ENCODE data around the gene CD79A. TPM values are rescaled to one million over a fixed set of nuclear protein-coding genes. Genes with fewer than 3 reads are reported as not detected.

The CD79A gene
- total RNA-seq, 1 experiment from 2014 or later: 0.69 TPM

GRCh38 chr19:41908724-41909464 lies 31.8 kb downstream of the CD79A start:
- no peaks in the 10 kb centered on the region for H3K79me2 ChIP-seq (ENCODE audit: insufficient read depth, low read length)
- H4K20me1 ChIP-seq (ENCODE audit: insufficient read depth): no peaks in the 10 kb centered on the region
- TF ChIP-seq EGR1 (IDR thresholded peaks at IDR 0.05; ENCODE audit: low read depth): no peak
- no peak for TF ChIP-seq EZH2phosphoT487 (IDR thresholded peaks at IDR 0.05; ENCODE audit: borderline replicate concordance)
- DNase-seq (ENCODE audit: low read depth, low spot score): no peak
- no peak for ATAC-seq
- peaks cover 0 to 5% of the 10 kb centered on the region in 2 experiments; a peak in 1 of 4 replicates for H3K4me1 ChIP-seq (ENCODE audit: control insufficient read depth in 1 of 2, insufficient read depth in 2 of 2, low read length in 2 of 2)
- ChIA-PET RAD21 (ENCODE audit: low non-redundant PET in 1 of 2, low total read pairs in 2 of 2, uncharacterized antibody in 2 of 2, unreplicated experiment in 2 of 2) (no interaction called here), POLR2A (no interaction called here), CTCF (no interaction called here)
- intact Hi-C loops (cut with micrococcal nuclease): no loop called here
- H3K36me3 ChIP-seq (ENCODE audit: control insufficient read depth in 1 of 2, insufficient read depth in 2 of 2, low read length in 2 of 2): peaks cover 8 to 15% of the 10 kb centered on the region in 2 experiments; a peak in 3 of 4 replicates
- no peaks in the 10 kb centered on the region for H3K9me2 ChIP-seq (ENCODE audit: insufficient read depth)
- H3K9me3 ChIP-seq (ENCODE audit: control insufficient read depth in 1 of 2, insufficient read depth in 1 of 2, low read depth in 1 of 2, low read length in 2 of 2): no peaks in the 10 kb centered on the region
- H3K4me2 ChIP-seq (ENCODE audit: low read length): no peak overlapping the region
- no peak overlapping the region for H3K9ac ChIP-seq (ENCODE audit: low read length)
- BruUV-seq (replicated peaks): no TSS peak
- H2AFZ ChIP-seq (ENCODE audit: low read depth, low read length, poor library complexity, severe bottlenecking): no peak overlapping the region
- H3K4me3 ChIP-seq (replicated peaks in 1 of 2; ENCODE audit: low read depth in 1 of 2, low read length in 2 of 2): no peak overlapping the region
- H3K27ac ChIP-seq (ENCODE audit: low read depth, low read length): no peak overlapping the region
- H3K27me3 ChIP-seq (ENCODE audit: insufficient read depth, low read length): no peaks in the 10 kb centered on the region; the same call in 1 of the 2 replicates

GRCh38 chr19:41909706-41910105 lies 32.6 kb downstream of the CD79A start:
- no TSS peak for BruUV-seq (replicated peaks)
- ATAC-seq: no peak
- POLR2A ChIA-PET: no interaction called here
- CTCF ChIA-PET: no interaction called here
- H3K27ac ChIP-seq (ENCODE audit: low read depth, low read length): no peak overlapping the region
- TF ChIP-seq, protein P1, sequence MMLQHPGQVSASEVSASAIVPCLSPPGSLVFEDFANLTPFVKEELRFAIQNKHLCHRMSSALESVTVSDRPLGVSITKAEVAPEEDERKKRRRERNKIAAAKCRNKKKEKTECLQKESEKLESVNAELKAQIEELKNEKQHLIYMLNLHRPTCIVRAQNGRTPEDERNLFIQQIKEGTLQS (IDR thresholded peaks at IDR 0.05): no peak
- no peak for TF ChIP-seq TCF7L2 (IDR thresholded peaks at IDR 0.05; ENCODE audit: borderline replicate concordance, extremely low read depth, insufficient read depth, insufficient read length)
- TF ChIP-seq POLR2AphosphoS5 (IDR thresholded peaks at IDR 0.05; ENCODE audit: low read depth, low read length): no peak
- TF ChIP-seq CTCF (IDR thresholded peaks at IDR 0.05 in 2 of 3, conservative IDR thresholded peaks at IDR 0.05 in 1 of 3; ENCODE audit: borderline replicate concordance in 1 of 3, insufficient read depth in 1 of 3, low read depth in 2 of 3, low read length in 2 of 3): no peak
- no peak for TF ChIP-seq EZH2 (IDR thresholded peaks at IDR 0.05)
- TF ChIP-seq SRF (IDR thresholded peaks at IDR 0.05; ENCODE audit: low read depth): no peak
- no peak overlapping the region for H3K4me3 ChIP-seq (replicated peaks in 1 of 2; ENCODE audit: low read depth in 1 of 2, low read length in 2 of 2)
- DNase-seq (ENCODE audit: low read depth, low spot score): no peak
- intact Hi-C loops (cut with micrococcal nuclease): no loop called here
- H3K36me3 ChIP-seq (ENCODE audit: control insufficient read depth in 1 of 2, insufficient read depth in 2 of 2, low read length in 2 of 2): peaks cover 4 to 9% of the 10 kb centered on the region in 2 experiments; a peak in 3 of 4 replicates
- H3K9me3 ChIP-seq (ENCODE audit: control insufficient read depth in 1 of 2, insufficient read depth in 1 of 2, low read depth in 1 of 2, low read length in 2 of 2): no peaks in the 10 kb centered on the region
- H3K4me2 ChIP-seq (ENCODE audit: low read length): no peak overlapping the region
- H3K9ac ChIP-seq (ENCODE audit: low read length): no peak overlapping the region
- H3K27me3 ChIP-seq (ENCODE audit: insufficient read depth, low read length): no peaks in the 10 kb centered on the region; the same call in 1 of the 2 replicates
- no peak overlapping the region for H2AFZ ChIP-seq (ENCODE audit: low read depth, low read length, poor library complexity, severe bottlenecking)
- H4K20me1 ChIP-seq (ENCODE audit: insufficient read depth): no peaks in the 10 kb centered on the region
- H3K4me1 ChIP-seq (ENCODE audit: control insufficient read depth in 1 of 2, insufficient read depth in 2 of 2, low read length in 2 of 2): no peaks in the 10 kb centered on the region
- RAD21 ChIA-PET (ENCODE audit: low non-redundant PET in 1 of 2, low total read pairs in 2 of 2, uncharacterized antibody in 2 of 2, unreplicated experiment in 2 of 2): no interaction called here
- no peaks in the 10 kb centered on the region for H3K9me2 ChIP-seq (ENCODE audit: insufficient read depth)
- H3K79me2 ChIP-seq (ENCODE audit: insufficient read depth, low read length): no peaks in the 10 kb centered on the region

Data from HCT116 (cell line).